ENCODE measurements around the gene BAIAP2.

BAIAP2 gene

GRCh38 chr17:81129711-81130367 is 94.9 kb downstream of the BAIAP2 start:
- Histone ChIP-seq H3K9me3 (ENCODE audit: low read depth, low read length) (no peaks in the 10 kb centered on the region), H3K9ac (ENCODE audit: insufficient read length) (no peak overlapping the region), H3K27ac (no peak overlapping the region), H3K36me3 (ENCODE audit: insufficient read depth, low read length) (no peaks in the 10 kb centered on the region), H3K4me3 (no peak overlapping the region)
- TF ChIP-seq FOXP2 (optimal IDR thresholded peaks at IDR 0.05; ENCODE audit: control extremely low read depth, extremely low read length, insufficient read depth): no peak
- TF ChIP-seq POLR2AphosphoS5 (IDR thresholded peaks at IDR 0.05; ENCODE audit: borderline replicate concordance, low read depth, low read length): no peak
- no peak for TF ChIP-seq EZH2 (IDR thresholded peaks at IDR 0.05)
- DNase-seq (ENCODE audit: low read depth, low spot score): no peak

DNA sequence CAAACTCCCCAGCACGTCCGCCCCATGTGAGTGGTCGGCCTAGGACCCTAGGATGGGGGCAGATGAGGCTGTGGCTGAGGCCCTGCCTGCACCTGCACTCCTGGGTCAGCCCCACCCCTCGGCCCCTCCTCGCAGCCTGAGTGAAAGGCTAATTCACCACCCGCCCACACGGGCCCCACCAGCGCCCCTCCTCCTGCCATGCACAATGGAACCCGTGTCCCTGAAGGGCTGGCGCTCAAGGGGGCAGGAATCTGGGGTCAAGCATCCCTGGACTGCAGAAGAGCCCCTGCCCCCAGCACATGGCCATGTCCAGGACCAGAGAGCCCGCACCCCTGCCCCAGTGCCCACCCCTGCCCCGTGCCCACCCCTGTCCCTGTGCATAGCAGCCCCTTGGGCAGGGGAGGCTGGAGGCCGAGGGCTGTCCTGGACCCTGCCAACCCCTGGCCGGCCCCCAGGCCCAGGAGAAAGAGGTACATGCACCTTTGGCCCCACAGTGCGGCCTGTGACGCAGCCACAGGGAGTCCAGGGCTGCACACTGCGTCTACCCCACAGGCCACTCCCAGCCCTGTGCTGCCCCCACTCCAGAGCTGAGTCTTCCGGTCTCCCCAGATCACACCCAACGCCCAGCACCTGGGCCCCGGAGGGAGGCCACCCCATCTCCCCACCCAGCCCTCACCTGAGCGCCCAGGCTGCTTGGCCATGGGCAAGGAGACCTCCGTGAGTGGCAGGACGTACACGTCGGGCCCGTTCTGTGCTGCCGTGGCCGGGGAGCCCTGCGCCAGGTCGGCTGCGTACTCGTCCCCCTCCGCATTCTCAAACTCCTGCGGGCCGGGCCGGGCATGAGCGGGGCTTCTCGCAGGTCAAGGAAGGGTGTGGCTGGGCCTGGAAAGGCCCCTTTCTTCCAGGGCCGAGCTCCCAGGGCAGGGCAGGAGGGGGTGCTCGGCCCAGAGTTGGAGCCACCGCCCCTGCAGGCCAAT is 95.7 kb downstream of the BAIAP2 start:
- Histone ChIP-seq H3K4me3 (no peak overlapping the region), H3K9me3 (ENCODE audit: low read depth, low read length) (no peaks in the 10 kb centered on the region), H3K36me3 (ENCODE audit: insufficient read depth, low read length) (no peaks in the 10 kb centered on the region), H3K27ac (no peak overlapping the region), H3K9ac (ENCODE audit: insufficient read length) (no peak overlapping the region)
- TF ChIP-seq EZH2 (IDR thresholded peaks at IDR 0.05): no peak
- no peak for TF ChIP-seq FOXP2 (optimal IDR thresholded peaks at IDR 0.05; ENCODE audit: control extremely low read depth, extremely low read length, insufficient read depth)
- TF ChIP-seq POLR2AphosphoS5 (IDR thresholded peaks at IDR 0.05; ENCODE audit: borderline replicate concordance, low read depth, low read length): no peak
- no peak for DNase-seq (ENCODE audit: low read depth, low spot score)

DNA sequence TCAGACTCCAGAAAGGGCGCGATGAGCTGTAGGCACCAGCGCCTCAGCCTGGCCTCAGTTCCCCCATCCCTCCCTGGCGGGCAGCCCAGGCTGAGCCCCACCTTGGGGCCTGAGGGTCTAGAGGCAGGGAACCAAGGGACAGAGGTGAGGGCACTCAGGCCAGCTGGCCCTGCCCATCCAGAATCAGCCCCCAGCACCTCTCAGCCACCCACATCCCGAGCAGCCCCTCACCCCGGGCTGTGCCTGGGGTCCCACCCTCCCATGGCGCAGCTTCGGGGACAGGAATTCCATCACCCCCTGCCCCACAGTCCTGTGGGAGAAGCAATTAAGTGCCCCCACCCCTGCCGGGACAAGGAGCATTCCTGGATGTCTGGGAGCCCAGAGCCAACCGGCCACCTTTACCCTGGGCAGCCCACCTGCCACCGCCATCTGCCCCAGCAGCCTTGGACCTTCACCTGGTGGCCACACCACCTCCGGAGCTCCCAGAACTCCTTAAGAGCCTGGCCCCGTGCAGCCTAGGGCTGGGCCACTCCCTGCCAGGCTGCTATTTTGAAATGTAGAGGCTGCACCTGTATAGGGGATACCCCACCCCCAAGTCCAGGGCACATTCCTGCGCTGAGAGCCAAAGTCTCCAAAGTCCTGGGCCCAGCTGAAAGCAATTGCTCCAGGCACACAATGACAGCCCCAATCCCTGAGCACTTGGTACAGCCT is 96.7 kb downstream of the BAIAP2 start:
- H3K9me3 ChIP-seq (ENCODE audit: low read depth, low read length): no peaks in the 10 kb centered on the region
- H3K4me3 ChIP-seq: no peak overlapping the region
- no peak for DNase-seq (ENCODE audit: low read depth, low spot score)
- TF ChIP-seq POLR2AphosphoS5 (IDR thresholded peaks at IDR 0.05; ENCODE audit: borderline replicate concordance, low read depth, low read length): no peak
- no peak for TF ChIP-seq EZH2 (IDR thresholded peaks at IDR 0.05)
- TF ChIP-seq FOXP2 (optimal IDR thresholded peaks at IDR 0.05; ENCODE audit: control extremely low read depth, extremely low read length, insufficient read depth): no peak
- H3K36me3 ChIP-seq (ENCODE audit: insufficient read depth, low read length): no peaks in the 10 kb centered on the region
- H3K27ac ChIP-seq: no peak overlapping the region
- no peak overlapping the region for H3K9ac ChIP-seq (ENCODE audit: insufficient read length)

DNA sequence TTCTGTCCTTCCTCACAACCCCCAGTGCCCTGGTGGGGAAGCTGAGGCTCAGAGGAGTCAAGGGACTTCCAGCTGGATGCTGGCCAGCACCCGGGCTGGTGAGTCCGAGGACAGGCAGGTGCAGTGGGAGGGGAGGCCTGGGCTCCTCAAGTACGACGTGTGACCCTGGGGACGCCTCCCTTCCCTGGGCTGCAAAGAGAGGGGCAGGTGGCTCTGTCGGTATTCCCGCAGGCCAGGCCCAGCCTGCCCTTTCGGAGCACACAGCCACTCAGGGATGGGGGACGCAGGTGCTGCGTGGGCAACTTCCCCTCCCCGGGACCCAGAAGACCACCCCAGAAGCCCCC is 97.2 kb downstream of the BAIAP2 start:
- TF ChIP-seq EZH2 (IDR thresholded peaks at IDR 0.05): no peak
- no peak for TF ChIP-seq POLR2AphosphoS5 (IDR thresholded peaks at IDR 0.05; ENCODE audit: borderline replicate concordance, low read depth, low read length)
- no peak for TF ChIP-seq FOXP2 (optimal IDR thresholded peaks at IDR 0.05; ENCODE audit: control extremely low read depth, extremely low read length, insufficient read depth)
- Histone ChIP-seq H3K4me3 (no peak overlapping the region), H3K9ac (ENCODE audit: insufficient read length) (no peak overlapping the region), H3K9me3 (ENCODE audit: low read depth, low read length) (no peaks in the 10 kb centered on the region), H3K27ac (no peak overlapping the region), H3K36me3 (ENCODE audit: insufficient read depth, low read length) (no peaks in the 10 kb centered on the region)
- no peak for DNase-seq (ENCODE audit: low read depth, low spot score)

DNA sequence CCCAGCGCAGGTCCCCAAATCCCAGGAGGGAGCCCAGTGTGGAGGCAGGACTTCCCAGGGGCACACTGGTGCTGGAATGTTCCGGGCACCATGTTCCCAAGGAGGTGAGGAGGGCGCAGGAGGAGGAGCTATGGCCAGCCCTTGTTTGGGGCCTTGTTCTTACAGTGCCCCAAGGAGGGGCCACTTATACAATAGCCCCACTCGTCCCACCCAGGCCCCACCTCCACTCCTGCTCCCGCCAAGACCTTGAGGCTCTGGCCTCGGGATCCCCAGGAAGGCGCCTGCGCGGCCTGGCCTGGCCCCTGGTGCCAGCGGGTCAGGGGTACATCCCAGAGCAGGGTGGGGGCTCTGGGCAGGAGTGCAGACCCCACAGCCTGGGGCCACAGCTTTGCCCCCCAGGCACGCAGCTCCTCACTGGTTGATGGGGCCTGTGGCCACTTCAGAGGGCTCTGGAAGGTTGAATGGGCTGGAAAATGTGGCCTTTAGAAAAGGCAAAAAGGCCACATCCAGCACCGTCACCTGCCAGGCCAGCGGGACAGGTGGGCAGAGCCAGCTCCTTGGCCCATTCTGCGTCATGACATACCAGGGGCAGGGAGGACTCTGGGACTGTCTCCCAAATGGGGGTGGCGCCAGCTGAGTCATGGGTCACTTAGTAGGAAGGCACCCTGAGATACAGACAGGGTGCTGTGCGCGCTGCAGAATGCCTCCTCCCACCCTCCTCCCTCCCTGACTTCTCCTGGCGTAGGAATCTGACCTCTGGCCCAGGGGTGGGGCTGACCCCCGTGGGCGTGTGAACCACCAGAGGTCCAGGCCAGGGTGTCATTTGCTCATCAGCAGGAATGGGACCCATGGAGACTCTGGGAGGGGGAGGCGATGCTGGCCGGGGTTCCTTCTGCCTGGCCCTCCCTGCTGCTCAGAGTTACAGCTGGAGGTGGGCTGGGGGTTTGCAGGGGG is 98.1 kb downstream of the BAIAP2 start:
- no peak overlapping the region for H3K27ac ChIP-seq
- TF ChIP-seq POLR2AphosphoS5 (IDR thresholded peaks at IDR 0.05; ENCODE audit: borderline replicate concordance, low read depth, low read length) (no peak), EZH2 (IDR thresholded peaks at IDR 0.05) (no peak), FOXP2 (optimal IDR thresholded peaks at IDR 0.05; ENCODE audit: control extremely low read depth, extremely low read length, insufficient read depth) (no peak)
- H3K4me3 ChIP-seq: no peak overlapping the region
- H3K9me3 ChIP-seq (ENCODE audit: low read depth, low read length): no peaks in the 10 kb centered on the region
- H3K36me3 ChIP-seq (ENCODE audit: insufficient read depth, low read length): no peaks in the 10 kb centered on the region
- DNase-seq (ENCODE audit: low read depth, low spot score): no peak
- no peak overlapping the region for H3K9ac ChIP-seq (ENCODE audit: insufficient read length)

DNA sequence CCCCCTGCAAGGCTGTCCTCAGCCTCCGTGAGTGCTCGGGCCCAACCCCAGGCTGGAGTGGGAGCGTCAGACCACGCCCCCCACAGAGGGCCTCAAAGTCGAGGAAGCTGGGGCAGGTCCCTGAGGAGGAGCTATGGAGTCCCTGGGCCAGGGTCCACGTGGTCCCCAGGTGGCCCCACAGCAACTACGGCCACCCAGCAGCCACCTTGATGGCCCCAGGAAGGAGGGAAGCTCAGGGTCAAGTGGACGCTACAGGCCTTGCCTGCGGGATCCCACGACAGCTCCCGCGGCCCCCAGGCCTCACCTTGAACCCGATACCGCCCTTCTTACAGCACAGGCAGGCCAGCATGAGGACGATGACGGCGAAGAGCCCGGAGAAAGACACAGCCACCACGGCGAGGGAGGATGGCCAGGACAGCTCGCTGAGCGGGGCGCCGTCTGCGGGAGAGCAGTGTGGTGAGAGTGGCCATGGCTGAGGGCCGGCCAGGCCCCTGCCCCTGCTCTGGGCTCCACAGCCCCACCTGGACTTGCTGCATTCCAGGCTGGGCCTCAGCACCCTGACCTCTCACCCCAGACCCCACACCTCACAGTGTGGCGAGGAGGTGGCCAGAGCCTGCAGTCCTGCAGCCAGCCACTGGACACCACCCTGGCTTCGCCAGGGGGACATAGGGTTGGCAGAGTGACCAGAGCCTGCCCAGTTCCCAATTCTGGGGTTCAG is 99.3 kb downstream of the BAIAP2 start:
- Histone ChIP-seq H3K9ac (ENCODE audit: insufficient read length) (no peak overlapping the region), H3K4me3 (no peak overlapping the region), H3K27ac (no peak overlapping the region), H3K9me3 (ENCODE audit: low read depth, low read length) (no peaks in the 10 kb centered on the region), H3K36me3 (ENCODE audit: insufficient read depth, low read length) (no peaks in the 10 kb centered on the region)
- no peak for TF ChIP-seq FOXP2 (optimal IDR thresholded peaks at IDR 0.05; ENCODE audit: control extremely low read depth, extremely low read length, insufficient read depth)
- no peak for TF ChIP-seq POLR2AphosphoS5 (IDR thresholded peaks at IDR 0.05; ENCODE audit: borderline replicate concordance, low read depth, low read length)
- no peak for TF ChIP-seq EZH2 (IDR thresholded peaks at IDR 0.05)
- DNase-seq (ENCODE audit: low read depth, low spot score): no peak
